Hematopoietic multipotent progenitor cell treated with erythropoietin and hydrocortisone succinate and interleukin-3 and kit ligand, for 6 days (in vitro differentiated cells): ENCODE results near the gene TEKT5.
A peak's percentile ranks its signal among the peaks of the same experiment; 100 is the strongest.
"Not testable (repeated sequence)": the region's sequence is repeated elsewhere in the genome, so short reads cannot be mapped to it uniquely, and the experiment has no call there.

Source experiments
- DNase-seq: peaks from one replicate; pipeline ENCODE4 v3.0.0-alpha.2; 2015

Gene TEKT5

DNA sequence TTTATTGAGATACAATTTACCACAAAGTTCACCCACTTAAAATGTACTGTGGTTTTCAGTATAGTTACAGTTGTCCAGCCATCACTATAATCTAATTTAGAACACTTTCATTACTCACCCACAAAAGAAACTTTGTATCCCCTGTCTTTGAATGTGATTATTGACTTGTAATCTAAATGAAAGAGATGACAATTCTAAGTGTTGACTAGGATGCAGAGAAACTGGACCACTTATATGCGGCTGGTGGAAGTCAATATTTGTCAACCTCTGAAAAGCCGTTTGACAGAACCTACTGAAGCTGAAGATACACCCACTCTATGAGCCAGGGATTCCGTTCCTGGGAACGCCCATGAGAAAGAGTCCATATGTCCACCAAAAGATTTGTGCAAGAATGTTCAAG, 36.8 kb downstream of the TEKT5 start:
- no peak for DNase-seq

DNA sequence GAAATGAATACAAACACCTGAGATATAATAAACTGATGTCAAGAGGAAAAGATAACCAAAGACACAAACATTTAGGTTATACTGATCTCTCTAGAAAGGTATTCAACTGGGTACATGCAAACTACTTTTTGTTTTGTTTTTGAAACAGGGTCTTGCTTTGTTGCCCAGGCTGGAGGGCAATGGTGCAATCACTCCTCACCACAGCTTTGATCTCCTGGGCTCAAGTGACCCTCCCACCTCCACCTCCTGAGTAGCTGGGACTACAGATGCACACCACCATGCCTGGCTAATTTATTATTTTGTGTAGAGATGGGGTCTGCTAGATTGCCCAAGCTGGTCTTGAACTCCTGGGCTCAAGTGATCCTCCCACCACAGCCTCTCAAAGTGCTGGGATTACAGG, 38.1 kb downstream of the TEKT5 start:
- DNase-seq, result no peak

DNA sequence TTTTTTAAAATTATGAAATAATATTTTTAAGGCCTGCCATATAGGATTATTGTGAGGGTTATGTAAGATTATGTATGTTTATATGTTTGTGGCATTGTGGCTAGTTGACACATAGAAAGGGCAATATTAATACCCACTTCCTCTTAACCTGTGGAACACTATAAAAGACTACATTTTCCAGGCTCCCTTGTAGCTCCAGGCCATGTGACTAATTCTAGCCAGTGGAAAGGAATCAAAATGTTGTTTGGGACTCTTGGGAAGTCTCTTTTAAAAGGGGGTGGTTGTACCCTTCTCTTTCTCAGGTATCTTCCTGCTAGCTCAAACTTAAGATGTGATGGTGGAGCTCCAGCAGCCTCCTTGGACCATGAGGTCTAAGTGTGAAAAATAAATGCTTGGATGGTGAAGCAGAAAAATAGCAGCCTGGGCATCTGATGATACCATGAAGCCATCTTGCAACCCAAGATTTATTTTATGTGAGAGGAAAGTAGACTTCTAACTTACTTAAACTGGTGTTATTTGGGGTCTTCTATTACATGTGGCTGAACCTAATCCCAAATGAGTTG, 39.2 kb downstream of the TEKT5 start:
- no peak for DNase-seq

GRCh38 chr16:10654592-10655414, 39.9 kb downstream of the TEKT5 start:
- DNase-seq, result no peak

DNA sequence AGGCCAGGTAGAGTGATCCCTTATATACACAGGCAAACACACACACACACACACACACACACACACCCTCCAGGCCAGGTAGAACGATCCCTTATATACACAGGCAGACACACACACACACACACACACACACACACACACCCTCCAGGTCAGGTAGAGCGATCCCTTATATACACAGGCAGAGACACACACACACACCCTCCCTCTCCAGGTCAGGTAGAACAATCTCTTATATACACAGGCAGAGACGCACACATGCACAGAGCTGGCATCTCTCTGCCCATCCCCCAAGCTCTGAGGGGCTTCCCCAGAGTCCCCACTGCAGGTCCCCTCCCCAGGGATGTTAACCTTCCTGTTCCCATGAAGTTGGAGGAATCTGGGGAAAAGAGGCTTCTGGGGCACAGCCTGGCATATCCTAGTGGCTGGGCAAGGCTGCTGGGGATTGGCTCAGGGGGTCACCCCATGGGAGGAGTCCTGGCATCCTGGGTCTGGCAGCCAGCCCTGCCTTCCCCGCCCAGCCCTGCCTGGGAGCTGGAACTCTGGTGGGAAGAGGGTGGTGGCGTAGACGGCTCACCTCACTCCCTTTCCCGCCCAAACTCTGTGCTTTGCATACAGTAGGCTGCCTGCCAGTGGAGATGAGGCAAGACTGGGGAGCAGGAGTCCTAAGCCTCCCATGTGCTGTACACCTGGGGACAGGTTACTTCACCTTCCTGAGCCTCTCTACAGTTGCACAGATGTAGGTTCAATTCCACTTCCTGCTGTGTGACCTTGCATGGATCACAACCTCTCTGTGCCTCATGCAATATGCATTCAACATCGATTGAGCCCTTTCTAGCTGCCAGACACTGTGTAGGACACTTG, 41.8 kb downstream of the TEKT5 start:
- peak; percentile 41 for DNase-seq

DNA sequence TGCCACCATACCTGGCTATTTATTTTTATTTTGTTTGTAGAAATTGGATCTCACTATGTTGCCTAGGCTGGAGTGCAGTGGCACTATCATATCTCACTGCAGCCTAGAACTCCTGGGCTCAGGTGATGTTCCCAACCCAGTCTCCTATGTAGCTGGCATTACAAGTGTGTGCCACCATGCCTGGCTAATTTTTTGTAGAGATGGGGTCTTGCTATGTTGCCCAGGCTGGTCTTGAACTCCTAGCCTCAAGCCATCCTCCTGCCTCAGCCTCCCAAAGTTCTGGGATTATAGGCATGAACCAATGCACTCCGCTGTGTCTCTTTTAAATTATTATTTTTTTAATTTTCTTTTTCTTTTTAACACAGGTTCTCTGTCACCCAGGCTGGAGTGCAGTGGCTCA, 45.6 kb downstream of the TEKT5 start:
- not testable (repeated sequence) for DNase-seq

- DNase-seq, result no peak
Measured at GRCh38 chr16:10647721-10648296, 46.9 kb downstream of the TEKT5 start.

- DNase-seq, result no peak
Measured at GRCh38 chr16:10647264-10647720, 47.4 kb downstream of the TEKT5 start.

DNA sequence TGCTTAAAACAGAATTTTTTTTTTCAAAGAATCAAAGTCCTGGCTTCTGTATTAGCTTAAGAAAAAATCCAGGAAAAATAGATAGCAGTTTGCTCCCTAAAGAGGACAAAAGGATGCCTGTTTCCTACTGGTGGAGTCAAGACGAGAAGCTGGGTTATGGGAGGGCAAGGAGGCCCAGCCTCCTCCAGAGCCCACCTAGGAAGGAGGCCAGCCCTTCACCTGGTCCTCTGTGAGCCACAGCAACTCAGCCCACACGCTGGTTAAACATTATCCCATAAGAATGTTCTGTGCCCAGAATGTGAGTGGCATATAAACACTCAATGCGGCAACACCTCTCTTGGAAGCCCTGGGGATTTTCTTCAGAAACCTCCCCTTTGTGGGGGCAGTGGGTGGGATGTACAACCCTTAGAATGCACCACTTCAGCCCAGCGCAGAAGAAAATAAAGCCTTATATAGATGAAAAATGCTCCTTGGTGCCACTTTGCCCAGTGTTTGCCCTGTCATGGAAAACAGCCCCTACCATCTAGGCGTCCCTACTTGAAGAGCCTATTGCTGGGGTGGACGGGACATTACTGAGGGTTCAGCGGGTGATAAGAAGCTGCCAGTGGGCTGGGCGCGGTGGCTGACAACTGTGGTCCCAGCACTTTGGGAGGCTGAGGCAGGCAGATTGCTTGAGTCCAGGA, 48.0 kb downstream of the TEKT5 start:
- DNase-seq, result peak; percentile 24

GRCh38 chr16:10646228-10646580, 48.5 kb downstream of the TEKT5 start:
- DNase-seq, result no peak

DNA sequence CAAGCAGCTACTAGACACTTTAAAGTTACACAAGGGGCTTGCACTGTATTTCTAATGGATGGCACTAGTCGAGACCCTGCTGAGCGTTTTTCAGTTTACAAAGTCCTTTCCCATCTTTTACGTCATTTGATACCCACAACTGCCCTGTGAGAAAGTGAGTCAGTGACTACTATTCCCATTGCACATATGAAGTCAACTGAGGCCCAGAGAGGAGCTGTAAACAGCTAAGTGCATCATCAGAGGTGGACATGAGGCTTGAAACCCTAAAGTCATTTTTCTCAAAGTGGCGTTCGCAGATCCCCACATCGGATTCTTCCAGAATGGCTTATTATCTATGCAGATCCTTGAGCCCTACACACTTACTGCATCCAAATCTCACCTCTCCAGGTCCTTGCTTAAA, 50.6 kb downstream of the TEKT5 start:
- DNase-seq, result no peak

DNA sequence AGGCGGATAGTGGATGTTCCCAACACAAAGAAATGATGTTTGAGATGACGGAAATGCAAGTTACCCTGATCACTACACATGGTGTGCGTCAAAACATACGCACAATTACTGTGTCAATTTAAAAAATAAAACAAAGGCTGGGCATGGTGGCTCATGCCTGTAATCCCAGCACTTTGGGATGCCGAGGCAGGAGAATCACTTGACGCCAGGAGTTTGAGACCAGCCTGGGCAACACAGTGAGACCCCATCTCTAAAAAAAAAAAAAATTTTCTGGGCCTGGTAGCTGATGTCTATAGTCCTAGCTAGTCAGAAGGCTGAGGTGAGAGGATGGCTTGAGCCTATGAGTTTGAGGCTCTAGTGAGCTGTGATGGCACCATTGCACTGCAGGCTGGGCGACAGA, 51.8 kb downstream of the TEKT5 start:
- DNase-seq, result no peak

DNA sequence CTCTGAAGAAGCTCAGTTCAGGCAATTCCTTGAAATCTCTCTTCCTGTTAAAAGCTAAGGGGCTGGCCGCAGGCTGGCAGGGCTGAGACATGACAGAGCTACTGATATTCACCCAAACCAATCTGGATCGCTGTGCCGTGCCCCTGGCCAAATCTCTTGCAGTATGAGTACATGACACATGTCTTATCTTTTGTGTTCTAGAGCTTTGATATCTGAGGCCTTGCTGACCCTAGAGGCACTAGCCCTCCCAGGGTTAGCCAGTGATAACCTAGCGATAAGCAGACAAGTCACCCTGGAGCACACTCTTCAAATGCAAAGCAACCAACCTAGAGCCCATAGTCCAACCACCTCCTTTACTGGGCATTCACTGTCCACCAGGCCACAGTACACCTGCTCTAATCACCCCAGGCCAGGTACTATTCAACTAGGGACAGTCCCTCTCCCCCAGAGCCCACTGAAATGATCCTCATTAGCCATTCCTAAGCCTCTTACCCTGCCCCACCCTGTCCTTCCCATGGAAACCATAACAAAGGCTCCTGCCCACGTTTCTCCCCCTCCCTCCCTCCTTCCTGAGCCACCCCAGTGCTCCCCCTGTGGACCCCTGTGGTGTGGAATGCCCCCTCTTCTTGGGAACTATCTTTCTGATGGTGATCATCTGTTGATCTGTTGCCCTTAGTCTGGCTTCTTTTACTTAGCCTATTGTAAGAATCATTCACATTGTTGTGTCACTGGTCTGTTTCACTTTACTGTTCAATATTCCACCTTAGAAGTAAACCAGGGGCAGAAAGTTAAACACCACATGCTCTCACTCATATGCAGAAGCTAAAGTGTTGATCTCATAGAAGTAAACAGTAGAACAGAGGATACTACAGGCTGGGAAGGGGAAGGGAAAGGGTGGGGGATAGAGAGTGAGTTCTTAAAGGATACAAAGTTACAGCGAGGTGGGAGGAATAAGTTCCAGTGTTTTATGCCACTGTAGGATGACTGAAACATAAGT, 52.5 kb downstream of the TEKT5 start:
- peak; percentile 51 for DNase-seq

DNA sequence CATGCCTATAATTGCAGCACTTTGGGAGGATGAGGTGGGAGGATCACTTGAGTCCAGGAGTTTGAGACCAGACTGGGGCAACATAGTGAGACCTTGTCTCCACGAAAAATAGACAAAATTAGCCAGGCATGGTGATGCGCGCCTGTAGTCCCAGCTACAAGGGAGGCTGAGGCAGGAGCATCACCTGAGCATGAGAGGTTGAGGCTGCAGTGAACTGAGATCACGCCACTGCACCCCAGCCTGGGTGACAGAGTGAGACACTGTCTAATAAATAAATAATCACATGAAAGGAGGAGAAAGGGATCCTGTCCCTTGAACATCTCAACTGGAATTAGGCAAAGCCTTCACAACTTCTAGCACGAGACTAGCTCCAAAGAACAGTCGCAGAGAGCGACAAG, 53.2 kb downstream of the TEKT5 start:
- no peak for DNase-seq

DNA sequence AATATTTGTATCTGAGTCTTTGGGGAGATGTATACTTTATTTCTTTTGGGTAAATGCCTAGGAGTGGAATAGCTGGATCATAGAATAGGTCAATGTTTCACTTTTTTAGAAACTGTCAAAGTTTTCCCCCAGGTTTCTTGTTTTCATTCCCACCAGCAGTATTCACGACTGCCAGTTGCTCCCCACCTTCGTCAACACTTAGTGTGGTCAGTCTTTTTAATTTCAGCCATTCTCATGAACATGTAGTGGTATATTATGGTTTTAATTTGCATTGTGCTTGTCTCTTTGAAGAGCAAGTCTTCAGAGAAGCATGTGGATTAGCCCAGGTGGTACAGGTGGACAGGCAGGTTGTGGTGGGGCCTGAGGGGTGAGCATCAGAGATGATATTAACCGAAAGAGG, 53.8 kb downstream of the TEKT5 start:
- DNase-seq, result no peak

GRCh38 chr16:10638101-10638500, 56.6 kb downstream of the TEKT5 start:
- DNase-seq, result no peak

DNA sequence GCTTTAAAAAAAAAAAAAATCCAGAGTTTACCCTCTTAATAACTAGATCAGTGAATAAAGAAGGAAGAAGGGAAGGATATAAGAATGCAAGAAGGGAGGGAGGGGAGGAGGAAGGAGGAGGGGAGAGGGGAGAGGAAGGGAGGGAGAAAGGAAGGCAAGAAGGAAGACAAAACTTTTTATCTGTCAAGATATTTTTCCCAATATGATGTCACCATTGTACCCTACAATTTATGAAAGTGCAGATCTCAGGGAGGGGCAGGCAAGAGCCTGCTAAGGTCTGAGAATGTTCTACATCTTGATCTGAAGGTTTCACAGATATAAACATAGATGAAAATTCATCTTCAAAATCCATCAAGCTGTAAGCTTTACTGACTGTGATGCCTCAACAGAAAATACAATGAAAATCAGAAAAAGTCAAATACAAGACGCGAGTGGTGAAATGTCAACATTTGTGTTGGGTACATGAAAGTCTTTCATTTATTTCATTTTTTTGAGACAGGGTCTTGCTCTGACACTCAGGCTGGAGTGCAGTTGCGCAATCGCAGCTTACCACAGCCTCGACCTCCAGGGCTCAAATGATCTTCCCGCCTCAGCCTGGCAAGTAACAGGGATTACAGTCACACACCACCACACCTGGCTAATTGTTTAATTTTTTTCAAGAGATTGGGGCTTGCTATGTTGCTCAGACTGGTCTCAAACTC, 57.2 kb downstream of the TEKT5 start:
- DNase-seq, result no peak

- DNase-seq, result no peak
Measured at GRCh38 chr16:10635365-10636021, 59.2 kb downstream of the TEKT5 start.

DNA sequence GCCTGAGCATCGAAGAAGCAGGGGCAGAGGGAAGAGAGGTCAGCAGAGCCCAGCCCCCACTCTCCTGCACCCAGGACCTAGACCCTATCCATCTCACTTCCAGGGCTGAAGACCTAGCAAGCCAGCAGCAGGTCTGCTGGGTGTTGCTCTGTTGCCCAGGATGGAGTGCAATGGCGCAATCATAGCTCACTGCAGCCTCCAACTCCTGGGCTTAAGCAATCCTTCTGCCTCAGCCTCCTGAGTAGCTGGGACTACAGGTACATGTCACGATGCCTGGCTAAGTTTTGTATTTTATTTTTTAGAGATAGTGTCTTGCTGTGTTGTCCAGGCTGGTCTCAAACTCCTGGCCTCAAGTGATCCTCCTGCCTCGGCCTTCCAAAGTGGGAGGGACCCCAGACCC, 61.3 kb downstream of the TEKT5 start:
- DNase-seq, result not testable (repeated sequence)

DNA sequence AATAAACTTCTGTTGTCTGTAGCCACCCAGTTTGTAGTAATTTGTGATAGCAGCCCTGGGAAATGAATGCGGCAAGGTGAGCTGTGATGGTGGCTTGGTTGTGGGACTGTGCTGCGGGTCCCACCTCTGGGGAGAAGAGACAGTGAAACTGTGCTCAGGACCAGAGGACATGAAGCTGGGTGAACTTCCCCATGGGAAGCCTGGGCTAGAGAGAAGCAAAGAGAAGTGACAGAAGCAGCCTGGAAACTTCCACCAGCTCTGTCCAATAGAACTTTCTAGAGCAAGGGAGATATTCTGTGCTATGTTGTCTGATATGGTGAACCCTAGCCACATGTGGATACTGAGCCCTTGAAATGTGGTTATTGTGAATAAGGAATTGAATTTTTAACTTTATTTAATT, 62.8 kb downstream of the TEKT5 start:
- DNase-seq, result no peak
